K562 (cell line): ENCODE data around the gene CLIC5. TPM values are rescaled to one million over a fixed set of nuclear protein-coding genes. Genes with fewer than 3 reads are reported as not detected.

Experiments used
- ATAC-seq: fragments of 200-7000 bp; cut with Tn5 transposase; 3 replicates; pipeline ENCODE4 v1.9.1; 2020; ENCODE audit warnings: moderate library complexity
- BruUV-seq: library from RNA; stranded (reverse); fragments of 400-500 nt; replicated peaks from 2 replicates; lab custom pipeline; 2021; lab: Mats Ljungman, UMichigan
- CTCF ChIA-PET: fragments of 300-600 bp; formaldehyde crosslinking; extraction: SDS; loops from one replicate; lab custom pipeline; 2021; ENCODE audit warnings: low intra/inter-chr PET ratio; lab: Yijun Ruan, JAX
- POLR2A ChIA-PET: fragments of 300-600, 350-650 bp; sonication (Branson Sonifier 250); formaldehyde crosslinking; extraction: SDS; loops from one replicate; lab custom pipeline; 2021; ENCODE audit warnings: antibody characterized with exemption, inconsistent platforms; lab: Yijun Ruan, JAX
- DNase-seq, 4 experiments: peaks; one replicate each; pipeline versions ENCODE4 v3.0.0 to v3.0.0-alpha.2; 2011 to 2018; ENCODE audit warnings: low spot score in 3 of 4, mixed read lengths in 3 of 4; ENCODE audit errors: extremely low read depth in 1 of 4
- FAIRE-seq: peaks from 2 replicates; lab custom pipeline; 2011; peaks lifted over from hg19 to GRCh38; lab: Jason Lieb, UNC
- H2AFZ ChIP-seq: 2 replicates; pipeline ENCODE4 v1.6.0; 2011; ENCODE audit warnings: low read depth, low read length, control low read depth, inconsistent platforms
- H3K27ac ChIP-seq: fragments of 200-600 bp; 3 replicates; pipeline ENCODE4 v1.8.0; 2011; ENCODE audit warnings: low read depth, mild to moderate bottlenecking, control low read depth, inconsistent platforms, low read length, moderate library complexity, mixed read lengths; ENCODE audit errors: extremely low read depth
- H3K27me3 ChIP-seq, 2 experiments: fragments of 300-600 bp in 1 of 2; 2 replicates in 1 of 2; 3 replicates in 1 of 2; pipeline versions ENCODE4 v1.6.0 to v1.8.0; 2011; ENCODE audit warnings: inconsistent platforms in 2 of 2, low read length in 2 of 2, mild to moderate bottlenecking in 1 of 2, mixed read lengths in 1 of 2, moderate library complexity in 1 of 2; ENCODE audit not compliant: control insufficient read depth in 2 of 2, insufficient read depth in 2 of 2
- H3K36me3 ChIP-seq: fragments of 300-600 bp; 3 replicates; pipeline ENCODE4 v1.8.0; 2011; ENCODE audit warnings: mild to moderate bottlenecking, low read length, inconsistent platforms; ENCODE audit not compliant: control insufficient read depth, insufficient read depth
- H3K4me1 ChIP-seq, 2 experiments: fragments of 200-600 bp in 1 of 2; replicated peaks in 1 of 2; 2 replicates in 1 of 2; 3 replicates in 1 of 2; pipeline versions ENCODE4 v1.5.1 to v1.8.0; 2011; ENCODE audit warnings: inconsistent platforms in 2 of 2, low read length in 2 of 2, mild to moderate bottlenecking in 1 of 2, mixed read lengths in 1 of 2, moderate library complexity in 1 of 2; ENCODE audit not compliant: control insufficient read depth in 2 of 2, insufficient read depth in 2 of 2
- H3K4me2 ChIP-seq: 2 replicates; pipeline ENCODE4 v1.6.1; 2011; ENCODE audit warnings: low read length, control low read depth, inconsistent platforms, mixed read lengths; ENCODE audit not compliant: insufficient read depth
- H3K4me3 ChIP-seq: fragments of 200-600 bp; sonication (generic), shearing (Covaris generic); 2 replicates; pipeline ENCODE4 v1.5.1; 2016; ENCODE audit warnings: control low read depth, inconsistent platforms
- H3K79me2 ChIP-seq: fragments of 200-600 bp; 3 replicates; pipeline ENCODE4 v1.8.0; 2011; ENCODE audit warnings: low read length, inconsistent platforms; ENCODE audit not compliant: control insufficient read depth, insufficient read depth
- H3K9ac ChIP-seq, 2 experiments: 2 replicates each; pipeline versions ENCODE4 v1.6.0 to v1.6.1; 2011; ENCODE audit warnings: low read depth in 2 of 2, low read length in 2 of 2, control low read depth in 1 of 2, inconsistent platforms in 1 of 2, mild to moderate bottlenecking in 1 of 2, mixed read lengths in 1 of 2; ENCODE audit not compliant: insufficient read depth in 1 of 2
- H3K9me1 ChIP-seq: one replicate; pipeline ENCODE4 v1.6.0; 2011; ENCODE audit warnings: inconsistent platforms, mild to moderate bottlenecking, low read length, moderate library complexity; ENCODE audit not compliant: control insufficient read depth, insufficient read depth
- H3K9me3 ChIP-seq: replicated peaks from 2 replicates; pipeline ENCODE4 v1.5.1; 2011; ENCODE audit warnings: low read depth, low read length, inconsistent platforms; ENCODE audit not compliant: control insufficient read depth, insufficient read depth
- H4K20me1 ChIP-seq: replicated peaks from 2 replicates; pipeline ENCODE4 v1.6.1; 2011; ENCODE audit warnings: low read length, inconsistent platforms, mixed read lengths; ENCODE audit not compliant: control insufficient read depth, insufficient read depth
- DDX20 ChIP-seq: fragments of 450-650 bp; IDR thresholded peaks from 2 replicates; pipeline ENCODE4 v1.6.1; 2016; ENCODE audit warnings: missing genetic modification characterization, low read depth, mild to moderate bottlenecking, missing compliant biosample characterization, moderate library complexity
- RAD21 ChIP-seq, 2 experiments: fragments of 250-450 bp in 1 of 2; fragments of 450-650 bp in 1 of 2; sonication (Bioruptor Pico) in 1 of 2; formaldehyde crosslinking in 1 of 2; IDR thresholded peaks in 1 of 2; conservative IDR thresholded peaks in 1 of 2; 2 replicates each; pipeline versions ENCODE4 v1.4.0 to v1.8.0; 2020 to 2022; ENCODE audit warnings: mild to moderate bottlenecking in 2 of 2, moderate library complexity in 1 of 2
- RUNX1 ChIP-seq: sonication (generic); IDR thresholded peaks from 2 replicates; pipeline ENCODE4 v1.6.1; 2016; ENCODE audit warnings: antibody characterized with exemption, low read depth
- WGBS: fragments of 100-300 bp; shearing (Covaris generic); methylation state at CpG from one replicate; pipeline ENCODE4 v1.1.6; 2016; ENCODE audit warnings: low coverage, mixed read lengths; ENCODE audit not compliant: insufficient coverage; ENCODE audit errors: missing lambda C conversion rate; 5-methylcytosine and 5-hydroxymethylcytosine counted together
- in situ Hi-C: fragments of 300-500 bp; cut with MboI; formaldehyde crosslinking; loops from 4 replicates; pipeline ENCODE4 v1.15.0; 2018; ENCODE audit warnings: inconsistent platforms, mixed read lengths
- intact Hi-C: fragments of 100-400 bp; cut with micrococcal nuclease; formaldehyde crosslinking; loops from 2 replicates; pipeline ENCODE4 v1.14.2; 2022
- polyA plus RNA-seq, 8 experiments: library from polyadenylated mRNA; depleted of rRNA in 4 of 8; stranded (reverse) in 5 of 8; unstranded in 3 of 8; fragments of >200 nt; fragmentation: Nextera tagmentation in 2 of 8; fragmentation: Illumina TruSeq in 1 of 8; extraction: Ambion mirVana in 2 of 8; extraction: Trizol in 1 of 8; gene quantifications; 2 replicates each; pipeline versions ENCODE4 v1.2.1 to v1.2.3, GENCODE V29; 2011 to 2014; ENCODE audit warnings: inconsistent platforms in 1 of 8, missing spikeins in 1 of 8
- total RNA-seq, 7 experiments: library from RNA; depleted of rRNA in 6 of 7; stranded (reverse); fragments of >200 nt in 6 of 7; fragmentation: Illumina TruSeq in 2 of 7; extraction: Trizol in 2 of 7; gene quantifications; 2 replicates each; pipeline versions ENCODE4 v1.2.1 to v1.2.3, GENCODE V29; 2011 to 2021; ENCODE audit warnings: low replicate concordance in 1 of 7
- TF ChIP-seq, protein P1 (sequence below), 3 experiments: IDR thresholded peaks in 2 of 3; conservative IDR thresholded peaks in 1 of 3; 2 replicates each; pipeline ENCODE4 v1.5.1; 2011 to 2012; ENCODE audit warnings: low read length in 3 of 3, mild to moderate bottlenecking in 3 of 3, control low read depth in 2 of 3, improper control_type of control experiment in 1 of 3, inconsistent platforms in 1 of 3, low read depth in 1 of 3, mixed read lengths in 1 of 3, moderate library complexity in 1 of 3; ENCODE audit not compliant: insufficient read depth in 2 of 3

The CLIC5 gene
- total and polyA plus RNA-seq, 9 of the 15 experiments (the other 6 are each of a cell fraction or from before 2014, with no cell fraction given), result 0.31 TPM; not detected in 8

DNA sequence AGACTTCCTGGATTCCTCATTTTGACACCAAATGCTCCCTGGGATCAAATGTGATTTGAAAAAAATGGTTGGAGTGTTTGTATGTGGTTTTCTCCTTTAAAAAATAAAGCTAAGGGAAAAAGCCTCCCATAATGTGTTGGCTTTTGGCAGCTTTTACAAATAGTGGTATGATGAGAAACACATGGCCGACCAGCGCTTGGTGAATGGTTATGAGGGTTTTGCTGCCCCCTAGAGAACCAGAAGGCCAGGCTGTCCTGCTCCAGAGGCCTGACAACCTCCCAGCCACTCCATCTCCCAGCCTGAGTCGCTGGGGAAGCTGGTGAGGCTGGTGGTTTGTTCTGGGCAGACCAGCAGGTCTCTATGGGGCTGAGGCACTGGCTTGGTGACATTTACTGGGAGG is 69.3 kb downstream of the CLIC5 start:
- TF ChIP-seq RUNX1 (no peak), RAD21 (CRISPR knock-in tag; conservative IDR thresholded peaks at IDR 0.05 in 1 of 2, IDR thresholded peaks at IDR 0.05 in 1 of 2) (peak in 1 of 2 experiments; percentile 21; a peak in 2 of 4 replicates), DDX20 (tag) (no peak)
- TF ChIP-seq, protein P1, sequence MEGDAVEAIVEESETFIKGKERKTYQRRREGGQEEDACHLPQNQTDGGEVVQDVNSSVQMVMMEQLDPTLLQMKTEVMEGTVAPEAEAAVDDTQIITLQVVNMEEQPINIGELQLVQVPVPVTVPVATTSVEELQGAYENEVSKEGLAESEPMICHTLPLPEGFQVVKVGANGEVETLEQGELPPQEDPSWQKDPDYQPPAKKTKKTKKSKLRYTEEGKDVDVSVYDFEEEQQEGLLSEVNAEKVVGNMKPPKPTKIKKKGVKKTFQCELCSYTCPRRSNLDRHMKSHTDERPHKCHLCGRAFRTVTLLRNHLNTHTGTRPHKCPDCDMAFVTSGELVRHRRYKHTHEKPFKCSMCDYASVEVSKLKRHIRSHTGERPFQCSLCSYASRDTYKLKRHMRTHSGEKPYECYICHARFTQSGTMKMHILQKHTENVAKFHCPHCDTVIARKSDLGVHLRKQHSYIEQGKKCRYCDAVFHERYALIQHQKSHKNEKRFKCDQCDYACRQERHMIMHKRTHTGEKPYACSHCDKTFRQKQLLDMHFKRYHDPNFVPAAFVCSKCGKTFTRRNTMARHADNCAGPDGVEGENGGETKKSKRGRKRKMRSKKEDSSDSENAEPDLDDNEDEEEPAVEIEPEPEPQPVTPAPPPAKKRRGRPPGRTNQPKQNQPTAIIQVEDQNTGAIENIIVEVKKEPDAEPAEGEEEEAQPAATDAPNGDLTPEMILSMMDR (IDR thresholded peaks at IDR 0.05 in 2 of 3, conservative IDR thresholded peaks at IDR 0.05 in 1 of 3; ENCODE audit: insufficient read depth in 2 of 3, low read depth in 1 of 3, low read length in 3 of 3), result peak; percentile 38 to 59 (median 40)
- ATAC-seq (peak; percentile 90), FAIRE-seq (peak; percentile 40), DNase-seq (peak in 2 of 4 experiments; percentile 27 to 34)
- POLR2A ChIA-PET, result no interaction called here
- BruUV-seq, result no TSS peak
- no peaks in the 10 kb centered on the region for H3K4me1 ChIP-seq
- H3K27me3 ChIP-seq, result peaks cover 0 to 5% of the 10 kb centered on the region in 2 experiments; a peak in 1 of 5 replicates
- CTCF ChIA-PET, result no interaction called here
- no peak overlapping the region for H2AFZ ChIP-seq
- no peaks in the 10 kb centered on the region for H3K9me1 ChIP-seq
- no peaks in the 10 kb centered on the region for H3K79me2 ChIP-seq
- H3K9ac ChIP-seq, result no peak overlapping the region
- no peaks in the 10 kb centered on the region for H3K36me3 ChIP-seq
- in situ Hi-C loops (no loop called here), intact Hi-C loops (no loop called here)
- H3K4me2 ChIP-seq, result no peak overlapping the region
- no peaks in the 10 kb centered on the region for H3K9me3 ChIP-seq
- no peak overlapping the region for H3K4me3 ChIP-seq
- 0% methylated on average over 3 of the region's 3 CpGs for WGBS
- no peaks in the 10 kb centered on the region for H4K20me1 ChIP-seq
- no peak overlapping the region for H3K27ac ChIP-seq
